Gastrocnemius medialis (tissue), 4 donors: Measurements from ENCODE around the gene FSTL1. TPM values are rescaled to one million over a fixed set of nuclear protein-coding genes. Genes with fewer than 3 reads are reported as not detected.

Experiments
- ATAC-seq, 2 donors: fragments of 150-250 bp; one replicate each; pipeline ENCODE4 v1.9.1; 2016
- DNase-seq, 2 donors: peaks; one replicate each; pipeline ENCODE4 v3.0.0-alpha.2; 2019
- H3K27ac ChIP-seq, 4 donors: fragments of 200-600 bp; sonication (generic); 1 replicate in 1 of 4; 2 replicates in 3 of 4; pipeline ENCODE4 v1.5.1; 2016 to 2018; ENCODE audit warnings: mild to moderate bottlenecking in 2 of 4, moderate library complexity in 1 of 4
- H3K27me3 ChIP-seq, 3 donors: fragments of 200-600 bp; sonication (generic) in 2 of 3; 1 replicate in 1 of 3; 2 replicates in 2 of 3; pipeline versions ENCODE4 v1.5.1 to v1.6.0; 2016 to 2019; ENCODE audit warnings: mild to moderate bottlenecking in 1 of 3, moderate library complexity in 1 of 3
- H3K36me3 ChIP-seq, 2 donors: fragments of 200-600 bp; sonication (generic) in 1 of 2; one replicate each; pipeline ENCODE4 v1.5.1; 2017 to 2018
- H3K4me1 ChIP-seq, 2 donors: fragments of 200-600 bp; sonication (generic) in 1 of 2; one replicate each; pipeline ENCODE4 v1.5.1; 2016 to 2017; ENCODE audit warnings: mild to moderate bottlenecking in 2 of 2
- H3K4me3 ChIP-seq, 4 donors: fragments of 200-600 bp; sonication (generic) in 3 of 4; 1 replicate in 1 of 4; 2 replicates in 3 of 4; pipeline ENCODE4 v1.5.1; 2016 to 2019; ENCODE audit warnings: mild to moderate bottlenecking in 2 of 4
- H3K9me3 ChIP-seq, 3 donors: fragments of 200-600 bp; sonication (generic) in 2 of 3; 1 replicate in 1 of 3; 2 replicates in 2 of 3; pipeline ENCODE4 v1.5.1; 2016 to 2019
- POLR2A ChIP-seq, 2 donors: fragments of 450-650 bp; IDR thresholded peaks; one replicate each; pipeline ENCODE4 v1.6.1; 2017; ENCODE audit warnings: antibody characterized with exemption in 2 of 2, mild to moderate bottlenecking in 2 of 2, moderate library complexity in 2 of 2
- in situ Hi-C, 4 donors: fragments of 200-750 bp; cut with MboI; loops; one replicate each; pipeline versions ENCODE4 v1.15.0 to v1.8.0; 2017; ENCODE audit warnings: low sequenced_read_pairs in 4 of 4
- intact Hi-C: fragments of 100-400 bp; cut with DNase I; formaldehyde crosslinking; loops from one replicate; pipeline ENCODE4 v1.15.1; 2023; ENCODE audit warnings: low total_unique reads
- total RNA-seq, 4 donors: library from RNA; depleted of rRNA; stranded (reverse); fragments of >200 nt; gene quantifications; one replicate each; pipeline versions ENCODE4 v1.1.0 to v1.2.3, GENCODE V29; 2016
- TF ChIP-seq, protein P1 (sequence below), 5 experiments: fragments of 450-650 bp in 3 of 5; fragments of 200-600 bp in 2 of 5; sonication (generic) in 2 of 5; IDR thresholded peaks in 4 of 5; conservative IDR thresholded peaks in 1 of 5; 1 replicate in 4 of 5; 2 replicates in 1 of 5; pipeline ENCODE4 v1.5.1; 2016 to 2019; ENCODE audit warnings: antibody characterized with exemption in 5 of 5, mild to moderate bottlenecking in 3 of 5, moderate library complexity in 3 of 5

The FSTL1 gene
- total RNA-seq, 4 donors from 2014 or later: 33.4 to 77.5 (median 44.0) TPM

DNA sequence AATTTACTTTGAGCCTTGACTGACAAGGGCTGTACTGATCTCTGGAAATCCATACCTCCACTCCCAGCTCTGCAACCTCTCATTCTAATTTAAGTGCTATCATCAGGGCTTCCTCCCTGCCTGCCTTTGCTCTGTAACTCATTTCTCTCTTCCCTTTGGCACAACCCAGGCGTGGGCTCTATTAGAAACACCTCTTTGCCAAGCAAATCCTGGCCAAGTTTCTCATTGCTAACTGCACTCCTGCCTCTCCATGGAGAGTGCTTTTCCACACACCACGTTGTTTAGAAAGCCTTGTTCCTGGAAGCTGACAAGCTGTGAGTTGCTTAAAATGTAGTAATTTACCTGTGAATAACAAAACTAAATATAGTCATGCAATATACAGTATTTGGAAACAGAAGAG is 20.1 kb upstream of the FSTL1 start:
- no peaks in the 10 kb centered on the region for H3K9me3 ChIP-seq
- in situ Hi-C loops (no loop called here), intact Hi-C loops (no loop called here)
- no peak overlapping the region for H3K4me3 ChIP-seq
- DNase-seq (no peak), ATAC-seq (no peak)
- TF ChIP-seq, protein P1, sequence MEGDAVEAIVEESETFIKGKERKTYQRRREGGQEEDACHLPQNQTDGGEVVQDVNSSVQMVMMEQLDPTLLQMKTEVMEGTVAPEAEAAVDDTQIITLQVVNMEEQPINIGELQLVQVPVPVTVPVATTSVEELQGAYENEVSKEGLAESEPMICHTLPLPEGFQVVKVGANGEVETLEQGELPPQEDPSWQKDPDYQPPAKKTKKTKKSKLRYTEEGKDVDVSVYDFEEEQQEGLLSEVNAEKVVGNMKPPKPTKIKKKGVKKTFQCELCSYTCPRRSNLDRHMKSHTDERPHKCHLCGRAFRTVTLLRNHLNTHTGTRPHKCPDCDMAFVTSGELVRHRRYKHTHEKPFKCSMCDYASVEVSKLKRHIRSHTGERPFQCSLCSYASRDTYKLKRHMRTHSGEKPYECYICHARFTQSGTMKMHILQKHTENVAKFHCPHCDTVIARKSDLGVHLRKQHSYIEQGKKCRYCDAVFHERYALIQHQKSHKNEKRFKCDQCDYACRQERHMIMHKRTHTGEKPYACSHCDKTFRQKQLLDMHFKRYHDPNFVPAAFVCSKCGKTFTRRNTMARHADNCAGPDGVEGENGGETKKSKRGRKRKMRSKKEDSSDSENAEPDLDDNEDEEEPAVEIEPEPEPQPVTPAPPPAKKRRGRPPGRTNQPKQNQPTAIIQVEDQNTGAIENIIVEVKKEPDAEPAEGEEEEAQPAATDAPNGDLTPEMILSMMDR (IDR thresholded peaks at IDR 0.05 in 4 of 5, conservative IDR thresholded peaks at IDR 0.05 in 1 of 5): no peak
- TF ChIP-seq POLR2A (IDR thresholded peaks at IDR 0.05): no peak
- no peaks in the 10 kb centered on the region for H3K4me1 ChIP-seq
- H3K27ac ChIP-seq: no peak overlapping the region
- H3K36me3 ChIP-seq: no peaks in the 10 kb centered on the region
- no peaks in the 10 kb centered on the region for H3K27me3 ChIP-seq

DNA sequence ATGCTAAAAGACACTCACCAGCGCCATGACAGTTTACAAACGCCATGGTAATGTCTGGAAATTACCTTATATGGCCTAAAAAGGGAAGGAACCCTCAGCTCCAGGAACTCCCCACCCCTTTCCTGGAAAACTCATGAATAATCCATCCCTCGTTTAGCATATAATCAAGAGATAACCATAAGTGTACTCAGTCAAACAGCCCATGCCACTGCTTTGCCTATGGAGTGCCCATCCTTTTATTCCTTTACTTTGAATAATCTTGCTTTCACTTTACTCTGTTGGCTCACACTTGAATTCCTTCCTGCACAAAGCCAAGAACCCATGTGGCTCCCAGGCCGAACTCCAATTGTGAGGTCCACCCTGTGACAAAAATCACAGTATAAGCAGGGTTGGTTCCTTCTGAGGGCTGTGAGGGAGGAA is 19.1 kb upstream of the FSTL1 start:
- no peaks in the 10 kb centered on the region for H3K27me3 ChIP-seq
- H3K4me3 ChIP-seq: no peak overlapping the region
- H3K4me1 ChIP-seq: no peaks in the 10 kb centered on the region
- no peak overlapping the region for H3K27ac ChIP-seq
- H3K9me3 ChIP-seq: no peaks in the 10 kb centered on the region
- TF ChIP-seq, protein P1 (IDR thresholded peaks at IDR 0.05 in 4 of 5, conservative IDR thresholded peaks at IDR 0.05 in 1 of 5): no peak
- no peak for TF ChIP-seq POLR2A (IDR thresholded peaks at IDR 0.05)
- intact Hi-C loops: no loop called here
- H3K36me3 ChIP-seq: no peaks in the 10 kb centered on the region
- ATAC-seq (no peak), DNase-seq (no peak)
- in situ Hi-C loops: no loop called here

DNA sequence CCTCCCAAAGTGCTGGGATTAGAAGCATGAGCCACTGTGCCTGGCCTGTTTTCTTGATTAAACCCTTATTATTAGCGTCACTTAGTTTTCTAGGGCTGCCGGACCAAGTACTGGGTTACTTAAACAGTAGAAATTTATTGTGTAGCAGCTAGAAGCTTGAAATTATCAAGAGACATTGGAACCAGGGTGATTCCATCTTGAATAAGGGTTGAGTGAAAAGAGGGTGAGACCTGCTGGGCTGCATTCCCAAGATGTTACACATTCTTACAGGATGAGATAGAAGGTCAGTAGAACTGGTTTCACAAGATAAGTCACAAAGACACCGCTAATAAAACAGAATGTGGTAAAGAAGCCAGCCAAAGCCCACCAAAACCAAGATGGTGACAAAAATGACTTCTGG is 18.6 kb upstream of the FSTL1 start:
- H3K9me3 ChIP-seq: no peaks in the 10 kb centered on the region
- H3K36me3 ChIP-seq: no peaks in the 10 kb centered on the region
- H3K27ac ChIP-seq: no peak overlapping the region
- ATAC-seq (no peak), DNase-seq (no peak)
- intact Hi-C loops (no loop called here), in situ Hi-C loops (no loop called here)
- no peaks in the 10 kb centered on the region for H3K27me3 ChIP-seq
- H3K4me1 ChIP-seq: no peaks in the 10 kb centered on the region
- no peak for TF ChIP-seq POLR2A (IDR thresholded peaks at IDR 0.05)
- TF ChIP-seq, protein P1 (IDR thresholded peaks at IDR 0.05 in 4 of 5, conservative IDR thresholded peaks at IDR 0.05 in 1 of 5): no peak
- no peak overlapping the region for H3K4me3 ChIP-seq

DNA sequence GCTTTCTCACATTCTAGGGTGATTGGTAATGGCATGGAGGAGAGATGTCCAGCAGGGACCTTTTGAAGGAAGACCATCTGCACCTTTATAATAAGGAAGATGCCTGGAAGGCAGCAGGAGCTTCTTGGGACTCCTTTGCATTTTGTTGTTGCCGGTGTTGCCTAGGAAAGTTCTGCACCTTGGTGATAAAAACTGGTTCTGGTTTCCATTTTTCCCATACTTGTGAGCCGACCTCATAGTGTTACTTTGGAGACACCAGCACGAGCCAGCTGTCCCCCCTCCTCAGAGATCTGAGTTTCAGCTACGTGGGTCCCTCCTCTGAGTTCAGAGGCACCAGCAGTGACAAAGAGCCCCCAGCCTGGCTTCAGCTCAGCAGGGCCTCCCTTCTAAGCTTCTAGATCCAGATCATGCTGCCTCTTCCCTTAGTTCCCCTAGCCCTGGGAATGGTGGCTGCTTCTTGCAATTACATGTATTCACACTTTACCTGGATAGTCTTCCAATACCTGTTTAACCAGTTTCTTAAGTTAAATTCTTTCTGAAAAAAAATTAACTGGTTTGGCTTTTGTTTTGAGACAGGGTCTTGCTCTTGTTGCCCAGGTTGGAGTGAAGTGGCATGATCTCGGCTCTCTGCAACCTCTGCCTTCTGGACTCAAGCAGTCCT is 18.0 kb upstream of the FSTL1 start:
- intact Hi-C loops (no loop called here), in situ Hi-C loops (no loop called here)
- no peak overlapping the region for H3K27ac ChIP-seq
- H3K36me3 ChIP-seq: no peaks in the 10 kb centered on the region
- no peak overlapping the region for H3K4me3 ChIP-seq
- H3K4me1 ChIP-seq: no peaks in the 10 kb centered on the region
- H3K27me3 ChIP-seq: no peaks in the 10 kb centered on the region
- no peak for TF ChIP-seq POLR2A (IDR thresholded peaks at IDR 0.05)
- TF ChIP-seq, protein P1 (IDR thresholded peaks at IDR 0.05 in 4 of 5, conservative IDR thresholded peaks at IDR 0.05 in 1 of 5): no peak
- H3K9me3 ChIP-seq: no peaks in the 10 kb centered on the region
- no peak for ATAC-seq
- DNase-seq: no peak
